CD4-positive, alpha-beta T cell treated with Interleukin-12 subunit alpha and Interleukin-12 subunit beta, for 1 hour (primary cell): Measurements from ENCODE around the gene MEN1.

ENCODE experiments used
- DNase-seq: peaks from one replicate; pipeline ENCODE4 v3.0.0-alpha.2; 2020

MEN1 gene

DNA sequence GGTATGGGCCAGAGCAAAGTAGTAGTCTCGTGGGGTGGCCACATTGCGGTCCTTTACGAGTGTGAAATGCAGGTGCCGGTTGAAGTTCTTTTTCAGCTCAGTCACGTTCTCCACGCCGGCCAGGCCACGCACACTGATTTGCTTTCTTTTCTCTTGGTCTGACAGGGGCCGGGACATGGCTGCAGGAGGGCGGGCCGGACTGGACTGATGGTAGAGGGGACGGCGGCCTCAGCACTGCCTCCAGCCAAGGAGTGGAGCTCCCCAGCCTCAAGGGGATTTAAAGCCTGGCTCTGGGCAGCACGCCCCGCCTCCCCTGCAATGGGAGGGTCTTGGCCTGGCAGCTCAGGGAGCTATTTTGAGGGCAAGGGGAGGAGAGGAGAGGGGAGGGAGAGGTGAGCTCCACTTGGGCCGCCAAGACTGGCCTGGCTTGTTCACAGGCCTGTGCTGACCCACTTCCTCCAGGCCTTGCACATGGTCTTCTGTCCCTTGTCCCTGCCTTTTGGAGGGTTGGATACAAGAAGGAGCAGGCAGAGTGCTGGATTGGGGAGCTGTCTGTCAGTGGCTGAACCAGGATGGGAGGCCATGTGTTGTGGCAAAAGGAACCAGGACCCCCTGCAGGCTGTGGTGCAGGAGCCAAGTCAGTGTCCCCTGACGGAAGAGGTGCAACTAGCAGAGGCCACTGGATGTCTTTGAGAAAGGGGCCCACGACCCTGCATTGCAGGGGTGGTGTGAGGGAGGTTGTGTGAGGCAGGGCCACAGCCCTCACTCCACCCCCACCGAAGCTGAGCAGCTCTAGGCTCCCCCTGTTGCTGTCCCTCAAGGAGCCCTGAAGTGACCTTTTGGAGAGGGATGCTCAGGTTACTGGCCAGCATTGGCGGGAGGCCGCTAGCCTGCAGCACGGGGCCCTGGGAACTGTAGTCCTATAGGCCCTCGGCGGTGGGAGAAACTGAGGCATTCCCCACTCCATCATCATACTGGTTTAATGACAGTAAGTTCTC, 50.3 kb downstream of the MEN1 start, which contains the start of gene PYGM:
PYGM (minus strand) TSS at position 253 of the 998 bp plus-strand sequence; CDS start at position 177, 76 bp downstream.
- DNase-seq, result peak; percentile 42

DNA sequence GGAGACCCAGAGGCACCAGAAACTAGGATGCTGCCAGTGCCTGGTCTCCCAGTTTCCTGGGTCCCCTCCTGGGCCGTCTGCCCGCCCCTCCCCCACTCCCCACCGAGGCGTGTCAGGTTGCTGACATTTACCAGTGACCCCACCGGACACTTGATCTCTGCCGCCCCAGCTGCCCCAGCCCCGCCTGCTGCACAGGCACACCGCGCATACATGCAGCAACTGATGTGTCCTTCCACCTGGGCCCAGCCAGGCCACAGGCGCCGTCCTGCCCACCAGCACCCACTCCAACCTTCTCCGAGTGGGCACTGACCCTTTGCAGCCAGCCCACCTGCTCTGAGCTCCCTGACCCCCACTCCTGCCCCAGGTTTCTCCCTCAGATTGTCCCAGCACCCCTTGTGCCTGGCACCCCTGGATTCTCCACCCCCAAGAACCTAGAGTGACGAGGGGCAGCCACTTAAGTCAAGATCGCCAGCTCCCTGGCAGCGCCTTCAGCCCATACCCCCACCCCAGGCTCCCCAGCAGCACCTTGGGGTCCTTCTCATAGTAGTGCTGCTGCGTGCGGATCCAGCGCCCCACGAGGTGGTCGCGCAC, 51.1 kb downstream of the MEN1 start:
- no peak for DNase-seq

DNA sequence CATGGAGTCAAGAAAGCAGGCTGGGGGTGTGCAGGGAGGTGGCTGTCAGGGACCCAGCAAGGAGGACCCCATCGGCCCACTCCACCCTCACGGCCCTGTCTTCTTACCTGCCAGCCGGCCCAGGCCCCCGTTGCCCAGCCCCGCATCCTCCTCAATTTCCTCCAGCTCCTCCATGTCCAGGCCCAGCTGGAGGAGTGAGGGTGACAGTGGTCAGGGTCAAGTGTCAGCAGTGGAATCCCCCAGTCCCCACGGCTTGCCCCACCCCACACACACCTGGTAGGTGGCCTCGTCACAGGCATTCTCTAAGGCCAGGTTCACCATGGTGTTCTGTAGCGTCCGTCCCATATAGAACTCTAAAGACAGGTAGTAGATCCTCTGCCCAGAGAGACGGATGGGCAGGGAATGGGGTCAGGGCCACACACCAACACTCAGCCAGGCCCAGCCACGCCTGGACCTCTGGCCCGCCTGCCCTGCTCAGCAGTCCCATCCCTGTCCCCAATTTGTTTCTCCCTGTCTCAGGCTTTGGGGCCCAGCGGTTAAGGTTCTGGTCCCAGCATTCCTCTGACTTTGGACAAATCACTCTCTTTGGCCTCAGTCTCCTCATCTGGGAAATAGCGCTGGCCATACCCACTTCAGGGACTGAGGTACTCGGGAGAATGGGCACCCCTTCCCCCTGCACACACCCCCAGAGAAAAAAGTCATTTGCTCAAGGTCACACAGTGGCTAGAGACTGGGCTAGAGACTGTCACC, 51.8 kb downstream of the MEN1 start:
- DNase-seq, result no peak

DNA sequence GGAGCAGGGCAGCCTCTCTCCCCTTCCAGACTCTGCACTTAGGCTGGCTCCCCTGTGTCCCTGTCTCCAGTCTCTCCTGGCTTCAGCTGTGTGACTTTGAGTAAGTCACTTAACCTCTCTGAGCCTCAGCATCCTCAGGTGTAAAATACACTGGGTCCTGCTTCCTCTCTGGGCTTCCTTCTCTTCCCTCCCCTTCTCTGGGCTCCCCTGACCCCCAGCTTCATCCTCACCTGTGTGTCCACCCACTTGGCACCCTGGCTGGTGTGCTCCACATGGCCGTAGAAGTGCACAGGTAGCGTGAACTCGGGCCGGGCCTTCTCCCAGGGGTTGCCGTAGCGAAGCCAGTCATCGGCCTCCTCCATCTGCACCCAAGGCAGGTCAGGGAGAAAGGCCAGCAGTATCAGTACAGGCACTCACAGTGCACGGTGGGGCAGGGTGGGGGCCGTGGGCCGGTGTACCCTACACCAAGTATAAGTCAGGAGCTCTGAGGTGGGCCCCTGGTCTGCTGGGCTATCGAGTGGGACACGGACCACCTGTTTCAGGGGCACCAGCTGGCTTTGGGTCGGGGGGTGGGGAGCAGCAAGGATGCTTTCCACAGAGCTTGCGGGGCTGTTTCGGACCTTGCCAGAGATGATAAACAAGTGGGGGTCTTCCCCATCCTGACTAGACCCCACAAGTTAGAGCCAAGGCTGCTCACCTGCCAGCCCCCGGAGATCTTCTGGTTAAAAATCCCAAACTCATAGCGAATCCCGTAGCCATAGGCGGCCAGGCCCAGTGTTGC, 52.6 kb downstream of the MEN1 start:
- no peak for DNase-seq

DNA sequence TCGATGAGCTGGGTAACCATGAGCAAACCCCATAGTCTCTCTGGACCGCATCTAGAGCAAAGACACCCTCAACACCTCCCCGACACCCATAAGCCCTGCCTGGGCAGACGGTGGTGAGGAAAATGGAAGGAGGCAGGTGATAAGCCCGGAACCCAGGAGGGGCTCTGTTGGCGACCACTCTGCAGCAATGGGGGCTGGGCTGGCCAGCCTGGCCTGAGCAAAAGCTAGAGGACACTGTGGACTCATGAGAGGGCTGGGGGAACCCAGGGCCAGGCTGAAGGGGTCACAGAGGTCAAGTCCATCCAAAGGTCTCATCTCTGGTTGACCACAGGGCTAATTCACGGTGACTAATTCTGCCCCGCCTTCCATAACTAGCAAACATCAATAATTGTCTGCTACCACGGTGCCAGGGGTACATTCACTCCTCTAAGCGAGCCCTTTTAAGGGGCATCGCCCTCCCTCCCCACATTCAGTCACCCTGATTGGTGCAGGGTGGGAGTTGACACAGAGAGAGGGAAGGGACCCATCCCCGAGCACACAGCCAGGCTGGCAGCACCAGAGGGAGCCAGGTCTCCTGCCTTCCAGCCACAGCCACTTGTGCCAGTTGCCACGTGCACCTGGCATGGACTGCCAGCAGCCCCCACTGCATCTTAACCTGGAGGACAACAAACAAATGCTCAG, 54.5 kb downstream of the MEN1 start:
- DNase-seq, result no peak

DNA sequence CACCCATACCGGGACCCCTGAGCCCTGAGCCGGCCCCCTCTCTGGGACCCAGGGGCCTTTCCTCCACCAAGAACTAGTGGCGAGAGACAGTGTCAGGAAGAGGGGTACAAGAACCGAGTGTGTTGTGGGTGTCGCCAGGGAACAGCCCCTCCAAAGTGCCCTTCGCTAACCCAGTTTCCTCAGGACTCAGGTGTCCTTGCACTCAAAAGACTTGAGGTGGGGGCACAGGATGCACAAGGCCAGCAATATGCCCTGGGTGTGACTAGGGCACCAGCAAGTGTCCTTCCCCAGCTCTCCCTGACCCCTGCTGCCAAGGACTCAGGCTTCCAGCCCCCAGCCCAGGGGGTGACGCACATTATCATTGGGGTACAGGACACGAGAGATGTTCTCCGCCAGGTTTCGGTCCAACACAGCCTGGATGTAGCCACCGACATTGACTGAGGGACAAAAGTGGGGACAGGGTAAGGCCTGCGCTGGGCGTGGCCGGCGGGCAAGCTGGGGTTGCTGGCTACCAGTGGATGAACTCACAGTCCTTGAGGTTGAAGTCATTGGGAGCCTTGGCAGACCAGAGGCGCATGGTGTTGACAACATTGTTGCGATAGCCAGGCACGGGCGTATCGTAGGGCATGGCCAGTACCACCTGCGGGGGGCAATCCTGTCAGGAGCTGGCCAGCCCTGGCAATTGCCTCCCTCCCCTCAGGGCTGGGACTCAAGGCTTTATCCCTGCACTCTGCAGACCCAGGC, 55.3 kb downstream of the MEN1 start:
- no peak for DNase-seq

DNA sequence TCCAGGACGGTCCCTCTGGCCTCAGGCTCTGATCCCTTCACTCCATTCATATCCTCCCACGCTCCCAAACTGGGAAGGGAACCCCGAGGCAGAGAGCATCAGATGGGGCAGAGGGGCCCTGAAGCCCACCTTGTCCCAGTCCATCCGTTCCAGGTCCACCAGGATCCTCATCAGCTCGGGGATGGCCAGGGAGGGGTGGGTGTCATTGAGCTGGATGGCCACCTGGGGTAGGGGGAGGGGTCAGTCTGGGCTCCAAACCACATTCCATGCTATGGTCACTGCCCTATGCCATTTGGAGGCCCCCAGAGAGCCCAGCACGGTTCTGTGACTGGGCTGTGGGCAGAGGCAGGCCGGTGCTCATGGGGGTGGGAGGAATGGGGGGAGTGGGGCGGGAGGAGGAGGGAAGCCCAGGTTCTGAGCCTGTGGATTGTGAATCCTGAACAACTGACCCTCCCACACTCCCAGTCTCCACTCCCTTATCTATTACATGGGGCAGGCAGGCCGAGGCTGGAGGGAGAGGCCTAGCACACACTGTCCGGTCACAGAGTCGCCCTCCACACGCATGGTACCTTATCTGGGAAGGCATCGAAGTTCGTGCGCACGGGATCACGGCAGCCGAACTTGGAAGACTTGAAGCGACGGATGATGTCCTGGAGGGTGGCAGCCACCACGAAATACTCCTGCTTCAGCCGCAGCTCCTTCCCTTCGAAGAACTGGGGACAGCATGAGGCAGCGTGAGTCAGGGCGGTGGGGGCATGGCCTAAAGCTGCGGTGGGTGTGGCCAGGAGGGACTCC, 56.0 kb downstream of the MEN1 start:
- DNase-seq, result no peak
